SJSA1 (cell line): ENCODE results near the gene TSNAX. TPM values are rescaled to one million over a fixed set of nuclear protein-coding genes. Genes with fewer than 3 reads are reported as not detected.
"Not testable (repeated sequence)": the region's sequence is repeated elsewhere in the genome, so short reads cannot be mapped to it uniquely, and the experiment has no call there.

ENCODE experiments used
- DNase-seq, 2 experiments: peaks; one replicate each; pipeline ENCODE4 v3.0.0-alpha.2; 2015 to 2020; ENCODE audit warnings: low spot score in 2 of 2, low read depth in 1 of 2
- H3K27ac ChIP-seq: fragments of 250-450 bp; sonication (Bioruptor Pico); 2 replicates; pipeline ENCODE4 v1.5.1; 2020; ENCODE audit warnings: mild to moderate bottlenecking, moderate library complexity
- H3K27me3 ChIP-seq: fragments of 250-450 bp; sonication (Bioruptor Pico); replicated peaks from 2 replicates; pipeline ENCODE4 v1.5.1; 2020; ENCODE audit warnings: mild to moderate bottlenecking, moderate library complexity
- H3K36me3 ChIP-seq: fragments of 250-450 bp; sonication (Bioruptor Pico); 2 replicates; pipeline ENCODE4 v1.5.1; 2020; ENCODE audit warnings: mild to moderate bottlenecking
- H3K4me1 ChIP-seq: fragments of 250-450 bp; sonication (Bioruptor Pico); replicated peaks from 2 replicates; pipeline ENCODE4 v1.6.1; 2021; ENCODE audit warnings: mild to moderate bottlenecking
- H3K4me3 ChIP-seq: fragments of 250-450 bp; sonication (Bioruptor Pico); 2 replicates; pipeline ENCODE4 v1.5.1; 2020; ENCODE audit warnings: mild to moderate bottlenecking
- H3K9me3 ChIP-seq: fragments of 250-450 bp; sonication (Bioruptor Pico); replicated peaks from 2 replicates; pipeline ENCODE4 v1.5.1; 2020; ENCODE audit warnings: mild to moderate bottlenecking
- total RNA-seq: library from RNA; depleted of rRNA; stranded (reverse); fragments of >200 nt; shearing (Covaris generic); gene quantifications from 2 replicates; pipeline ENCODE4 v1.2.3, GENCODE V29; 2014

Gene TSNAX
- total RNA-seq, 1 experiment from 2014 or later = 52.2 TPM

DNA sequence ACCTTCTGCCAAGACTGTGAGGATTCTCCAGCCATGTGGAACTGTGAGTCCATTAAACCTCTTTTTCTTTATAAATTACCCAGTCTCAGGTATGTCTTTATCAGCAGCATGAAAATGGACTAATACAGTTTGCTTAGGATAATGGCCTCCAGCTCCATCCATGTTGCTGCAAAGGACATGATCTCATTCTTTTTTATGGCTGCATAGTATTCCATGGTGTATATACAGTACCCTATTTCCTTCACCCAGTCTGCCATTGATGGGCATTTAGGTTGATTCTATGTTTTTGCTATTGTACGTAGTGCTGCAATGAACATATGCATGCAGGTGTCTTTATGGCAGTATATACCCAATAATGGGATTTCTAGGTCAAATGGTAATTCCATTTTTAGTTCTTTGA is 25.3 kb upstream of the TSNAX start:
- not testable (repeated sequence) for H3K9me3 ChIP-seq, DNase-seq, H3K27ac ChIP-seq, H3K4me3 ChIP-seq, H3K4me1 ChIP-seq, H3K36me3 ChIP-seq, H3K27me3 ChIP-seq

DNA sequence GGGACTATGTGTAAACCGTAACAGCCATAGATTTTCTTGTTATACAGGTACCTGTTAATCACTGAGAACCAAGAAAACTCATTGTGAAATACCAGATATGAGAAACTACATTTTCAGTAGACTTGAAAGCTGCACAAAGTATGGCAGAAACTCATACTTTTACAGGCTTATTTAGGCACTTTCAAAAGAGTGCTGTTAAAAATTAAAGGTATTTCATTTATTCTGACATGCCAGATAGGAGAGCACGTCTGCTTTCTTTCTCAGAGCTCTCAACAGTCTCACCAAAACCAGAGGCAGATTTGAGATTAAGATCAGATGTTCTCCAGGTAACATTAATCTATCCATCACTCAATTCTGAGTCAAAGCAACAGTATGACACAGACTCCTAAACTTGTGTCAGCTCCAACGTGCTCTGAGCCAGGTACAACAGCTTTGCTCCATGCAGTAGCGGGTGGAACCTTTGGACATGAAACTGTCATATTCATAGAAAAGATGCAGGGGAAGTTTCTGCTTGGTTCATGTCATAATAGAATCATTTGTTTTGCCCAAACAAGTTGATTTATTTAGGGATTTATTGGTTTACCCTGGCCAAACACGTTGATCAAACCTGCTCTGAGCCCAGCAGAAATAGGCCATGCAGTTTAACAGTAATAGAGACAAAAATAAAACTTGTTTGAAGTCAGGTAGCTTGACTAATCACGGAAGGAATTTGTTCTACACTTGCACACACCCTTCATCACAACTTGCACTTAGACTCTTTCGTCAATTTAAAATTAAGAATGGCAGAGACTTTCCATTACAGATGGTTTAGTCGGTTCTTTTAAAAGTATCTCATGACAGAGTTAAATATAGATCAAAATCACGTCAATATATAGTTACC is 20.8 kb upstream of the TSNAX start:
- Histone ChIP-seq H3K4me1 (peaks cover 7% of the 10 kb centered on the region), H3K9me3 (no peaks in the 10 kb centered on the region), H3K36me3 (no peaks in the 10 kb centered on the region), H3K27ac (no peak overlapping the region), H3K4me3 (no peak overlapping the region), H3K27me3 (no peaks in the 10 kb centered on the region)
- no peak for DNase-seq

DNA sequence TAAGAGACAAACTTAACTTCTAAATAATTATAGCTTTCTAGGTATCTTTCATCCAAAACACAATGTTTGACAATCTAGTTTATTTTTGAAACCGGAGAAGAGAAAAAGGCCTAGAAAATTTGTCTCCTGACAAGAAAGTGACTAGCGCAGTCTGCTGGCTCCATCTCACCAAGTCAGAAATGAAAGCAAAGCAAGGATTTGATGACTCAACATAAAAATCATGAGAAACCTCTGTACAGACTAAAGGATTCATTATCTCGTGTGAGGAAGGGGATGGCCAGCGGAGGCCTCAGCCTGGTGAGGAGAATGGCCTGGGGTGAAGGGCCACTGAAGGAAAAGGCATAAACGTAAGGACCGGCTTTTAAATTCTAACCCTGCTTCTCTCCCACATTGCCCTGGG is 20.0 kb upstream of the TSNAX start:
- no peak for DNase-seq
- no peak overlapping the region for H3K4me3 ChIP-seq
- no peaks in the 10 kb centered on the region for H3K27me3 ChIP-seq
- H3K9me3 ChIP-seq = no peaks in the 10 kb centered on the region
- H3K27ac ChIP-seq = no peak overlapping the region
- H3K4me1 ChIP-seq = peaks cover 7% of the 10 kb centered on the region
- H3K36me3 ChIP-seq = no peaks in the 10 kb centered on the region

DNA sequence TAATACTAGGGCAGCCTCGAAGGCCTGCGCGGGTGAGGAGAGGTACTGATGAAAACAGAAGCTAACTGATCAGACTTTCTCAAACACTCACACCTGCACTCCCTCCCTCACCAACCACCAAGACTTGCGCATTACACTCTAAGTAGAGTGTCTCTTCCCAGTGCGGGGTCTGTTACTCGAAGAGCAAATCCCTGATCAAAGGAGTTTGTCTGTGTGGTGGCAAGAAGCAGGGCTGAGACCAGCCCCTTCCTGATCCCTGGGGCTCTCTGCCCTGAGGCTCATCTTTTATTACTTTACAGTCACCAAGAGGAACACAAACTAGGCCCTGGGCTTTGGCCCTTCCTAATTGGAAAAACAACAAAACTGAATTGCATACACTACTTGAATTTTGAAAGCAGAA is 19.5 kb upstream of the TSNAX start:
- H3K9me3 ChIP-seq = no peaks in the 10 kb centered on the region
- H3K4me3 ChIP-seq = no peak overlapping the region
- H3K27me3 ChIP-seq = no peaks in the 10 kb centered on the region
- H3K27ac ChIP-seq = no peak overlapping the region
- DNase-seq = no peak
- peaks cover 7% of the 10 kb centered on the region for H3K4me1 ChIP-seq
- H3K36me3 ChIP-seq = no peaks in the 10 kb centered on the region

DNA sequence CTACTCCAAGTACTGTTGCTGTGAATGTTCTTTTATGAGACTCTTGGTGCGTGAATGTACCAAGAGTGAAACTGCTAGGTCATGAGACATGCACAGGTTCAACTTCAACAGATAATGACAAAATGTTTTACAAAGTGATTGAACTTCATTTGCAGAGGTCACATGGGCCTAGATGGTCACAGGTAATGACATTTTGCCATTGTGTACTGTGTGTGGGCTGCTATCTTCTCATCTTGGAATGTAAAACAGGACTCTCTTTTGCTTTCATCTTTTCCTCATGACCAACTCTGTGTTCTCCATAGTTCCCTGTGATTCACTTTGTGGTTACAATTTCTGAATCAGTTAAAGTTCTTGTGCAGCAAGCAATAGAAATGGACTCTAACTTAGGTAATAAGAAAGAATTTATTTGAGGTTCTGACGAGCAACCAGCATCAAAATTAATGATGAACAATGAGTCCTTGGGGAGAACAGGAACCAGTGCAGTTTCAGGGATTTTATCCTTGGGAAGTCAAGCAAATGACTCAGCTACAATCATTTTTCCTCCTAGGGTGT is 16.2 kb upstream of the TSNAX start:
- peaks cover 7% of the 10 kb centered on the region for H3K4me1 ChIP-seq
- H3K9me3 ChIP-seq = no peaks in the 10 kb centered on the region
- H3K36me3 ChIP-seq = no peaks in the 10 kb centered on the region
- H3K27ac ChIP-seq = peak overlapping the region; percentile 11; the same call in 1 of the 2 replicates
- no peak overlapping the region for H3K4me3 ChIP-seq
- DNase-seq = peak in 1 of 2 experiments; percentile 47
- no peaks in the 10 kb centered on the region for H3K27me3 ChIP-seq

DNA sequence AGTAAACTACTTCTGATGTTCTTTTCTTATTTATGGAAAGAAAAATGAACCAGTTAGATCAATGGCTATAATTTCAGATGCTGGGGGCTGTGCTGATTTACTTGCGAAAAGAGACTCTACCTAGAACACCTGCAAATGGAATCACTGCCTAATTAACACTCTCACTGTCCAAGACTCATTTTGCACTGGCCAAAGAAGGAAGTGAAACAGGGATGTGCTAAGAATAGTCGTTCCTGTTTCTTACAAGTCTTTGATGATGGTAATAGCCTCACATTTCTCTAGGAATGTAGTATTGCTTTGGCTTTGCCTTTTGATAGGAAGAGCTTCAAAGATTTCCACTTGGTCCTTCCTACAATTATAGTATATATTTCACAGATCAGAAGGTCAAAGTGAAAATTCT is 12.7 kb upstream of the TSNAX start:
- H3K27ac ChIP-seq = no peak overlapping the region
- no peak for DNase-seq
- H3K4me1 ChIP-seq = peaks cover 7% of the 10 kb centered on the region
- no peaks in the 10 kb centered on the region for H3K36me3 ChIP-seq
- H3K9me3 ChIP-seq = peaks cover 3% of the 10 kb centered on the region; the same call in 1 of the 2 replicates
- no peak overlapping the region for H3K4me3 ChIP-seq
- no peaks in the 10 kb centered on the region; the same call in 1 of the 2 replicates for H3K27me3 ChIP-seq

DNA sequence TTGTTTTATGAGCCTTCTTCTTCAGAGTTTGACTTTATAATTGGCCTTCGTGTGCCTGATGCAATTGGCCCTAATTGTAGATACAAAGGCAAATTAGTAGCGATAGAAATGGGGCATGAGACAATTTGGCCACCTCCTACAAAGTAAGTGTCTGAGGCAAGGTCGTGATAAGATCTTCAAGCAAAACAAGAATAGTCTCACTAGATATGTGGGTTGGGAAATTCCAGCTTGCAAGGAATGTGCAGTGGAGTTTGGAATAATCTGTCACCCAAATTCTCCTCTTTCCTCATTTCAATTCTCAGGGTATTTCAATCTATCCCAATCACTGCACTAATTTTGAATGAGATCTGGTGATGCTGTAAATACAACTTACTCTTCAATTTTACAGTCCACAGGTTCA is 11.4 kb upstream of the TSNAX start:
- Histone ChIP-seq H3K4me3 (no peak overlapping the region), H3K27me3 (no peaks in the 10 kb centered on the region; the same call in 1 of the 2 replicates), H3K36me3 (no peaks in the 10 kb centered on the region), H3K27ac (no peak overlapping the region), H3K4me1 (peaks cover 4% of the 10 kb centered on the region), H3K9me3 (peaks cover 3% of the 10 kb centered on the region; the same call in 1 of the 2 replicates)
- DNase-seq = no peak

DNA sequence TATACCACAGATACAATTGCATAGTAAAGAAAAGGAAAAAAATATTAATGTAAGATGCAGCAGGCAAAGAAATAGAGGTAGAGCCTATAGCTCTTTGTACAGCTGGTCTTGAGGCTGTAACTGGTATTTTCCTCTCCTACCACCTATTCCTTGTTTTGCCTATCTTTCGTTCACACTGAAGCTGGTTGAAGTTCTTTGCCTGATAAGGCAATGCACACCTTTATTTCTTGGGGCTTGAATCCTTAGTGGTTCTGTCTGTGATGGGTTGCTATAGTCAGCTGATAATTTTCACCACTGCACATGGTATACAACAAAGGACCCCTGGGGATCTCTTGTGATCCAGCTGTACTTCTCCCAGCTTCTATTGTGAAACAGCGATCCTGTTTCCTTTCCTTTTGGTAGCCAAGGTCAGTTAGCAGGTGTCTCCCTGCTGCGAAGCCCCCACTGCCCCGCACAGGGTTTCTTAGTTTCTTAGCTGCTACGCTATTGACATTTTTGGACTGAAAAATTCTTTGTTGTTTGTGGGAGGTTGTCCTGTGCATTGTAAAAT is 9.9 kb upstream of the TSNAX start:
- DNase-seq = no peak
- H3K27ac ChIP-seq = no peak overlapping the region
- no peaks in the 10 kb centered on the region for H3K36me3 ChIP-seq
- H3K4me3 ChIP-seq = no peak overlapping the region
- peaks cover 3% of the 10 kb centered on the region; the same call in 1 of the 2 replicates for H3K9me3 ChIP-seq
- H3K27me3 ChIP-seq = no peaks in the 10 kb centered on the region; the same call in 1 of the 2 replicates
- H3K4me1 ChIP-seq = no peaks in the 10 kb centered on the region

DNA sequence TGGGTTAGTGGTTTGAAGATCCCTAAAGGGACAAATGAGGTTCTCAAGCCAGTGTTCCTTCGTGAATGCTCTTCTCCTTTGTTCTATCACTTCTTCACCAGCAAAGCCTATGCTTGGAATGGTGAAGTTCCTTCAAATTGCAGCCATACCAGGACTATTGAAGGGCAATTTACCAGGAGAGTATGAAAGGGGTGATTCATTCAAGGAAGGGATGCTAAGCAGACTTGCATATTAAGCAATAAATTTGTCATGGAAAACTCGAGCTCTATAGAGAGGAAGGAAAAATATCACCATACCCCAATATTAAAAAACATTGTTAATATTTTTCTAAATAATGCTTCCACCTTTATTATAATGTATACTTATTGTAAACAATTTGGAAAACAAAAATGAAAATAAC is 9.3 kb upstream of the TSNAX start:
- H3K4me1 ChIP-seq = no peaks in the 10 kb centered on the region
- H3K27me3 ChIP-seq = no peaks in the 10 kb centered on the region; the same call in 1 of the 2 replicates
- no peak overlapping the region for H3K4me3 ChIP-seq
- DNase-seq = no peak
- no peak overlapping the region for H3K27ac ChIP-seq
- H3K36me3 ChIP-seq = no peaks in the 10 kb centered on the region
- H3K9me3 ChIP-seq = peaks cover 3% of the 10 kb centered on the region; the same call in 1 of the 2 replicates

DNA sequence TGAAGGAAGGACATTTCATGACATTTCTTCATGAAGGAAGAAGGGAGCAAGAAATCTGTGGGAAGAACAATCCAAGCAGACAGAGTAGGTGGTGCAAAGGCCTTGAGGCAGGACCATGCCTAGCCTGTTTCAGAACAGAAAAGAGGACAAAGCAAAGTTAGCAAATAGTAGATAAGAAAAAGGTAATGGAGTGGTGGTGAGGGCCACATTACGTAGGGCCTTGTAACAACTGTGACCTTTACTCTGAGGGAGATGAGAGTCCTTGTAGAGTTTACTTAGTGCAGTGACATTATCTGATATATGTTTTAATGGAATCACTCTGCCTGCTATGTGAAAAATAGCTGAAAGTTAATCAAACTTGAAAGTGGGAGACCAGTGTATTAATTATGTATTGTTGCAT is 6.4 kb upstream of the TSNAX start:
- H3K27ac ChIP-seq = no peak overlapping the region
- H3K27me3 ChIP-seq = no peaks in the 10 kb centered on the region; the same call in 1 of the 2 replicates
- H3K4me3 ChIP-seq = no peak overlapping the region
- no peaks in the 10 kb centered on the region for H3K36me3 ChIP-seq
- H3K9me3 ChIP-seq = peaks cover 3% of the 10 kb centered on the region; the same call in 1 of the 2 replicates
- H3K4me1 ChIP-seq = no peaks in the 10 kb centered on the region
- no peak for DNase-seq

DNA sequence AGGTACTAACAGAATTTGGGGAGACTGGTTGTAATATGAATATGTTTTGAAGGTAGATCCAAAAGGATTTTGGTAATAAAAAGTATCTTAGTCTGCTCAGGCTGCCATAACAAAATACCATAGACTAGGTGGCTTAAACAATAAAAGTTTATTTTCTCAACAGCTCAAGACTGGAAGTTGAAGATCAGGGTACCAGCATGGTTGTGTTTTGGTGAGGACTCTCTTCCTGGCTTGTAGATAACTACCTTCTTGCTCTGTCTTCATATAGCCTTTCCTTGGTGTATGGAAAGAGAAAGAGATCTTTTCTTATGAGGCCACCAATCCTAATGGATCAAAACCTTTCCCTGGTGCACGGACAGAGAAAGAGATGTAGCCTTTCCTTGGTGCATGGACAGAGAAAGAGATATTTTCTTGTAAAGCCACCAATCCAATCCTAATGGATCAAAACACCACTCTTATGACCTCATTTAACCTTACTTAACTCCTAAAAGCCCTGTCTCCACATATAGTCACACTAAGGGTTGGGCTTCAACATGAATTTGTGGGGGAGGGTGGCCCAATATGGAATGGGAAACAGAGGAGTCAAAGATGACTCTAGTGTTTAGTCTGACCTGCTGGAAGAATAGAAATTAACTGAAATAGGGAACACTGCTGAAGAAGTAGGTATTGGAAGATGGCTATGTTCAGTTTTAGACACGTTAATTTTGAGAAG is 5.4 kb upstream of the TSNAX start:
- H3K4me3 ChIP-seq = no peak overlapping the region
- DNase-seq = no peak

DNA sequence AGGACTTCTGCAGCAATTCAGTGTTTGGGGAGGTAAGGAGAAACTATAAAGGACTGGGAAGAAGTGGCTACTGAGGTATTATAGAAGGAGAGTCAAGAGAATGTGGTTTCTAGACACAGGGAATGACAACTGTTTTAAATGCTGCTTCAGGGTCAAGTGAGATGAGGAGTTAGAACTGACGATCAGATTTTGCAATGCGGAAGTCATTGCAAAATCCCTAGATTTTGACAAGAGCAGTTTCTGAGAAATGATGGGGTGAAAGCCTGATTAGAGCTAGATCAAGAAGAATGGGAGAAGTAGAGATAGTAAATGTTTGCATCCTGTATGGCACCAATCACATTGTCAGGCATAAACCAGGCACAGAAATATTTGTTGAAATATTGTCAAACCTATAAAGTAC is 4.7 kb upstream of the TSNAX start:
- H3K27ac ChIP-seq = no peak overlapping the region
- peaks cover 4% of the 10 kb centered on the region; the same call in 1 of the 2 replicates for H3K4me1 ChIP-seq
- H3K27me3 ChIP-seq = no peaks in the 10 kb centered on the region
- no peak overlapping the region for H3K4me3 ChIP-seq
- DNase-seq = no peak
- no peaks in the 10 kb centered on the region for H3K36me3 ChIP-seq
- H3K9me3 ChIP-seq = peaks cover 3% of the 10 kb centered on the region; the same call in 1 of the 2 replicates

More for the DNA sequence above, 5.4 kb upstream of the TSNAX start:
- Histone ChIP-seq H3K4me1 (peaks cover 4% of the 10 kb centered on the region; the same call in 1 of the 2 replicates), H3K9me3 (peaks cover 3% of the 10 kb centered on the region; the same call in 1 of the 2 replicates), H3K27me3 (no peaks in the 10 kb centered on the region; the same call in 1 of the 2 replicates), H3K27ac (no peak overlapping the region), H3K36me3 (no peaks in the 10 kb centered on the region)

DNA sequence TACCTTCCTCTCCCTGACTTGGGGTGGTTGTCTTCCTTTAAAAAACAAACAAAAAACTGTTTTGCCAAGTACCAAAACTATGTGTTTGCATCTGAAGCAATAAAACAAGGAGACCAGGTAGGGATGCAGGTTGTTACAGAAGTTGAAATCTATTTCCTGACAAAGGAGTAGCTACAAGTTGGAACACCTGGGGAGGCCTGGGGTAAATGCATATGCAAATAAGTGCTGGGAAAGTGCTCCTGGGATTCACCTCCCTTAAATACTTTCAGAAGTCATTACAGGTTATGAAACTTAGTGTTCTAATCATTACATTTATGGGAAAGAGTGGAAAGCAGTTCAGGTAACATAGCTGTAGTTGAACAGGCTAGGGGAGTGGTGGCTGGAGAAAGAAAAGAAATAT is 1.9 kb upstream of the TSNAX start:
- no peak overlapping the region for H3K27ac ChIP-seq
- H3K4me1 ChIP-seq = peaks cover 15% of the 10 kb centered on the region
- no peaks in the 10 kb centered on the region for H3K9me3 ChIP-seq
- H3K27me3 ChIP-seq = no peaks in the 10 kb centered on the region
- no peak overlapping the region for H3K4me3 ChIP-seq
- peaks cover 19% of the 10 kb centered on the region for H3K36me3 ChIP-seq
- DNase-seq = no peak
